Activated naive CD4-positive, alpha-beta T cell treated with anti-CD3 and anti-CD28 coated beads, Interleukin-2, amount 50 U/mL, for 16 hours (primary cell): ENCODE data around the gene ATP11A.
A peak's percentile ranks its signal among the peaks of the same experiment; 100 is the strongest.

Experiments used
- DNase-seq: peaks from one replicate; pipeline ENCODE4 v3.0.0-alpha.2; 2020

The ATP11A gene

DNA sequence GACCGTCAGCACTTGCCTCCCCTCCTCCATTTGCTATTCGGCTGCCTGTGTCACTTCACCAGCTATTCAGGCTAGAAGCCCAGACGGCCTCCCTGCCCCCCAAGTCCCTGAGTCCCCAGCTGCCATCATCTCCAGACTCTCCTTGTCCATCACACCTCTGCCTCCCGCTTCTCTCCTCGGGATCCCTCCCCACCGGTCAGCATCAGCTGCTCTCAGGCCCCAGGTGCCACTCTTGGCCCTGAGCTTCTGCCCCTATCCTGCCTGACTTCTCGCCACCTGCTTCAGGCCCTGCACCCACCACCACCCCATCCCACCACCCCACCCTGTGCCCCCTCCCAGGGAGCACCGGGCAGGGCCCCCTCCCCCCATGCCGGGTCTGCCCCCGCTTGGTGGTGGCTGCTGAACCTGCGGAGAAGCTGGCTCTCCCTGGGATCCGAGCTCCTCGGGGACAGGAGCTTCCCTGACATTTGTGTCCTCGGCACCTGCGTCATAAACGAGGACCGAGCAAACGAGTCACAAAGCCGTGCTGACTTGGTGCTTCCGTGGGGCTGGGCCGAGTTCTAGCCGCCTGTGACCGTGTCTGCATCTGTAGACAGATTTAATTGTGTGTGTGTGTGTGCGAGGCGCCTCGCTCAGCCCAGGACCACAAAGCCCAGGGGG is 208.9 kb downstream of the ATP11A start:
- DNase-seq, result peak; percentile 5

DNA sequence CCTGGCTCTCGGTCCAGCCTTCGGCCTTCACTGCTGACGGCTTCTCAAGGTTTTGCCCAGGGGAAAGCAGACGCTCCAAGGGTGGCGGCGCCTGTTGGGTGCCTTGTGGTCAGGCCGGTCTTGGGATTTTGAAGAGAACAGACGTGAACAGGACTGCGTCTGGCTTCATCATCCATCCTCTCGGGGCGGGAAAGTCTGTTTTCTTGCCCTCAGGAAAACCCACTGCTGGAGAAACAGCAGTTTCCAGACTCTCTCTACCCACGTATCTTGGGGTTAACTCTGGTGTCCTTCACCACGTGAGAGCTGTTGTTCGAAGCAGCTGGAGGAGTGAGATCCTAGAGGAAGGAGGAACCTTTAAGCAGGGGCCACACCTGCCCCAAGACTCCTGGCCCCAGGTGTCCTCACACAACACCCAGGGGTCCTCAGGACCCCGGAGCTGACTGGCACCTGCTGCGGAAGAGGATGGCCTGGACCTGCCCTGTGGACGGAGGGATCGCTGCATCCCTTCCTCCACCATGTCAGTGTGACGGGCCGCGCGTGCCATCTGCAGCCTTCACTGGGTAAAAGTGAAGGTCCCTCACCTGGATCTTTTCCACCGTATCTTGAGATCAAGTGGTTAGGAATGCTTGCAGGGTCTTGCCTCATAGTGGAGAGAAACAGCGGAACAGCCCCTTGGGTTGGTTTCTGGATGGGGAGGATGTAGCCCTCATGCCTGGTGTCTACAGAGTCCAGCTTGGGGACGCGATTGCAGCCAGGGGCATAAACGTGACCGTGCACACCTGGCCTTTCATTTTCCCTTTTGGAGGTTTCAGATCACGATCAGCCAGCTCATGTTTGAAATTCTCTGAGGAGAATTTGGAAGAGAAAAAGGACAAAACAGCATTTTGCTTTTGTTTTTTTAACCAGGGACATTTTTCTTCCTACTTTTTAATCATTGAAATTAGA is 209.7 kb downstream of the ATP11A start:
- DNase-seq, result peak; percentile 6

DNA sequence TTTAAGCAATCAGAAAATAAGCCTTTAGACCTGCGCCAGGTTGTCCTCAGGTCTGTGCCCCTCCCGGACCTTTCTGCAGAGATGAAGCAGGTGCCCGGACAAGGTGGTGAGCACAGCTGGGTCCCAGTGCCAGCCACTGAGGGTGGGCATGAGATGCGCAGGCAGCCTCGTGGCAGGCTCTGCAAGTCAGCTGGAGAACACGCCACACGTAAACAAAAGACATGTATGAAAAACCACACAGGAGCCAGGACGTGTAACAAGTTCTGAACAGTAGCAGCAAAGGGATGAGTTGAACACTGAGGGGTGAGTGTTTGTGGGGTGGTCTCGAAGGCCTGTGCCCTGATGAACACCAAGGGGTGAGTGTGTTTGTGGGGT is 210.4 kb downstream of the ATP11A start:
- no peak for DNase-seq

DNA sequence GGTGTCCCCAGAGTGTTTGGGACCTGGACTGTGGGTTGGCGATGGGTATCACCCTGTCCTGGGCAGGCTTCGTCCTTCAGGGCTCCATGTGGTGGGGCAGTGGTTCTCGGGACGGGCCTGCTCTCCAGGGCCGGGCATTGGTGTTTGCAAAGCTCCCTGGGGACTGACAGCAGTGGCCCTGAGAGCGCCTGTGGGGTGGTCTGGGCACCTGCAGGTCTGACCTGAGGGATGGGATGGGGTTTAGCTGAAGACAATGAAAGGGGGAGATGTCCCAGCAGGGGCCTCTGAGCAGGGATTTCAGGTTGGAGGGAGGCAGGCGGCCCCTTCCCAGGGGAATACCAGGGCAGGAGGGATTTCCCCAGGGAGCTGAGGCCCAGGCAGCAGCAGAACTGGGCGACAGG is 210.9 kb downstream of the ATP11A start:
- DNase-seq, result peak; percentile 5

DNA sequence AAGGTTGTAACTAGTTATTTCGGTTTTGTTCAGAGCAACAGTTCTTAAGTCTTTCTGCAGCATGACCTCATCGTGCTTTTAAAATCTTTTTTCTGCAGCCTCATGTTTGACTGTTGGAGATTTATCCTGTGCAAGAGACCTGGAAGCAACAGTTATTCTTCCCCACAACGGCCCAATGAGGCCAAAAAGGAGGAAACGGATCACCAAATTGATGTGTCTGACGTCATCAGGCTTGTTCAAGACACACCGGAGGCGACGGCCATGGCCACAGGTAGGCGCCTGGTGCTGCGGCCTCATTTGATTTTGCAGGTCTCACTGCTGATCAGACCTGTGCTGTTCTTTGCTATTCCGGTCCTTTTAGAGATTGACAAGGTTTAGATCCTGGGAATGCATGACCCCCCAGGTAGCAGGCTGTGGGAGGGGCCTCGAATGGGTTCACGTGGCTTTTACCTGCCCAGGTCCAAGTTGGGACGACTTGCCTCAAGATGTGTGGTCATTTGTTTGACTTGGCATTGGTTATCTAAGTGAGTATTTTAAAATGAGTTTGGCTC is 212.3 kb downstream of the ATP11A start:
- no peak for DNase-seq

DNA sequence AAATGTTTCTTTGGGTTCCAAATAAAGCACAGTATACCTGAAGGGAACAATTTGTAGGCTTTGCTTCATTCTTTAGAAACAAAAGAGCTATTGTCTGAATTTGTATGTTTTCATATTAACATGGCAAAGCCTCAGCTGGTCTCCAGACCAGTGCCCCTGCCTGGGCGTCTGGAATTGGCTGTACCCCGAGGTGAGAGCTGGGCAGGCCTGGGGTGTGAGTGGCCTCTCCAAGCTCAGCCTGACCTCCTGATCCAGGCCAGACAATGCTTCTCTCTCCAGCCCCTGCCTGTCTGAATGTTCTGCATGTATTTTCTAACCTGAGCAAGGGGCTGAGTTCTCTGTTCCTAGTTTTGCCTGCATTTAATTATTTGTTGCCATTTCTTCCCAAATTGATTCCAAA is 212.8 kb downstream of the ATP11A start:
- DNase-seq, result no peak

DNA sequence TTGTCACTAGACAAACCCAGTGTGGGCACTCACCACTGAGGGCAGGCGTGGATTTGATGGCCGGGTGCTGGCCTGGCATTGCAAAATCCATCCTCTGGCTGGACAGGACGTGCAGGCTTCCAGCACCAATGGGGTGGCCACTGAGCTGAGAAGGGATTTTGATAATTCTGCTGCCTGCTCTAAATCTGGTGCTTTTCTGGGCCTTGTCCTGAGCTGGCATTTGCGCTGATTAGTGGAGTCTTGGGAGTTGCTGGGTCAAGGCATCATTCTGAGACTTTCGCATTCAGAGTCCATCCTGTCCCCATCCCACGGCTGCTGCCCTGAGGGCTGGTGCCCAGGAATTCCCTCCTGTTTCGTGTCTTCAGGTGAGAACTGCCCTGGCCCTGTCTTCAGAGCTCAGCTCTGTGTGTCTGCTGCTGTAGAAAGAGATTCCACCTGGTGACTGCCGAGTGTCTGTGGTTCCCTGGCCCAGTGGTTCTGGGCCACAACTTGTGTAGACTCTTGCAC is 213.3 kb downstream of the ATP11A start:
- no peak for DNase-seq

DNA sequence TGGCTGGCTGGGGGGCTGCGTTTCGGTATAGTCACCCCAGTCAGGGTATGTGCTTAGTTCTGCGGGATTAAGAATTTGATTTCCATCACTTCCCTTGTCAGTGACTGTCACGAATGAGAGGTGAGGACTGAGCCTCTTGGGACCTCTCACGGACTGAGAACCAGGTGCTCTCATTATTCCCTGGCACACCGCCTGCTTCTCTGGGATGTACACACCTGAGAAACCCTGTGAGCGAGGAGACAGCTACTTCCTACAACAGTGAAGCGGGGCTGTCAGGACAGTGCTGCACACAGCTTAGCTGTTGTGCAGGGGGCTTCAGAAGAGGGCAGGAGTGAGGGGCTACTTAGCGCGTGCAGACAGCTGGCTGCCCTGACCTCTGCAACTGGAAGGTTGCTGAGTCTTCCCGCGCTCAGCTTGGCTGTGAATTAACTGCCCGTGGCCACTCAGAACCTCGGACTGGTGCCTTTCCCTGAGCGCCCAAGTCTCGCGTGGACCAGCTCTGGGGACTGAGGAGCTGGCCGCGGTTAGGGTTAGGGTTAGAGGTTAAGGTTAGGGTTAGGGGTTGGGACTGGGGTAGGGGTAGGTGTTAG is 213.9 kb downstream of the ATP11A start:
- DNase-seq, result no peak

DNA sequence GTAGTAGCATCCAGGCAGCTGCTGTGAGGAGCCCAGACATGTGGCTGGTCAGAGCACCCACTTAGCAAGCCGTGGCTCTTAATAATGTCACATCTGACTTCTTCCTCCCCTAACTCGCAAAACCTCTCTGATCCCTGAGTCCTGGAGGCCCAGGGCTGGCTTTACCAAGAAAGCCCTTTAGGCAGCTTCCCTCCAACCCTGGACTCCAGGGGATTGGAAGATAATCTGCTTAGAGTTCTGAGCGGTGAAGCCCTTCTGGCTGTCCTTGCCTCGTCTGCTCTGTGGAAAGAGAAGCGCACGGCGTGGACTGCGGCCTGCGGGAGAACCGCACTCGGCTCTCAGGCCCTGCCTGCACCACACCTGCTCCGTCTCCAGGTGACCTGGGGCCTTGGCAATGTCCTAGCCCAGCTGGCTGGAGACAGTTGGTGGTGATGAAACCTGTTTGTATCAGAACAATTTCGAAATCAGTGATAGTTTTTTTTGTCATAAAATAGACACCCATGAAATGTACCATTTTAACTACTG is 214.7 kb downstream of the ATP11A start:
- DNase-seq, result no peak

DNA sequence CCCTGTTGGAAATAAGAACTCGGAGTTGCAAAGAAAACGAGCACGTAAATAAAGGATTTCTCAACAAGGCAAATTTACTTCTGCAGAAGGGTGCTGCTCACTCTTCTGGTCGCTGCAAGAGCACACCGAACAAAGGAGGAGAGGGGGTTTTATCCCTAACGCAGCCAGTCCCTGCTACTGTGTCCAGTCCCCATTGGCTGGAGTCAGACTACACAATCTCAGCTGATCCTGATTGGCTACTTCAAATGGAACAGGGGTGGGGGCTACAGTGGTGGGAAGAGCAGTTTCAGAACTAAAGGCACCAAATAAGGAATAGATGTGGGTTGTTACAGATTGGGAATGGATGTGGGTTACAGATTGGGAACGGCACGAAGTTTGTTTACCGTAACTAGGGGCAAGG is 215.2 kb downstream of the ATP11A start:
- no peak for DNase-seq

DNA sequence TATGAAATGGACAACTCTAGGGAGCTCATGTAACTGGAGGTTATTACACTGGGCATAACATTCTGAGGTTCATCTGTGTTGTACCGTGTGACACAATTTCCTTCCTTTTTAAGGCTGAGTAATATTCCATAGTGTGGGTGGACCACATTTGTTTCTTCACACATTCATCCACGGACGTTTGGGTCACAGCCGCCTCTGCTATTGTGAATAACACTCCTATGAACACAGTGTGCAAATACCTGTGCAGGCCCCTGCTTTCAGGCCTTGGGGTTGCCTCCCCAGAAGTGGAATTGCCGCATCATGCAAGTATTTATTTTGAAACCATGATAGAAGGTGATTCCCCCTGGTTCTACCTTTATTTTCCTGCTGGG is 215.8 kb downstream of the ATP11A start:
- no peak for DNase-seq

DNA sequence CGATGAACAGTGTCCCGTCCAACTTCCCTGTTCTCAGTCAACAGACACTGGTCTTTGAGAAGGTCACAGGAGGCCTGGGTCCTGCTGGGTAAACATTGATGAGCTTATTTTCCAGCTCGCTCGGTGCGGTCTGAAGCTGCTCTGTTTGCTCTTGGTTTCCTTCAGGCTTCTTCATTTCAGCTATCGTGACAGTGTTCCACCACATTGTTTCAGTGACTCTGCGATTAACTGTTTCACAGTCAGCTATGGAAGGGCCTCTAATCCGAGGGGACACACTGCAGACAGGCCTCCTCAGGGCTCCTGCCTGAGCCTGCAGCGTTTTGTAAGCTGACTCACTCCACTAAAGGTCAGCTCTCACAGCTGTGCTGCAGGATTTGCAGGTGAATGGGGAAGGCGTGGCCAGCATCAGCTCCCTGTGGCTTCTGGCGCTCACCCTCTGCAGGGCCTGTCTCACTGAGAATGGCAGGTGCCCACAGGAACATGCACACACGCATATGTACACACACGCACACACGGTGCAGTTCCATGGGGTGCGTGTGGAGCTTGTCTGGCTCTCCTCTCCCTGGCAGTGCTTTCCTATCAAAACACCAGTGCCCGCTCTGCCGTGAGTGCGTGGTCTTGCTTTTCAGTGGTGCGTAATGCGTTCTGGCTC is 216.3 kb downstream of the ATP11A start:
- no peak for DNase-seq

DNA sequence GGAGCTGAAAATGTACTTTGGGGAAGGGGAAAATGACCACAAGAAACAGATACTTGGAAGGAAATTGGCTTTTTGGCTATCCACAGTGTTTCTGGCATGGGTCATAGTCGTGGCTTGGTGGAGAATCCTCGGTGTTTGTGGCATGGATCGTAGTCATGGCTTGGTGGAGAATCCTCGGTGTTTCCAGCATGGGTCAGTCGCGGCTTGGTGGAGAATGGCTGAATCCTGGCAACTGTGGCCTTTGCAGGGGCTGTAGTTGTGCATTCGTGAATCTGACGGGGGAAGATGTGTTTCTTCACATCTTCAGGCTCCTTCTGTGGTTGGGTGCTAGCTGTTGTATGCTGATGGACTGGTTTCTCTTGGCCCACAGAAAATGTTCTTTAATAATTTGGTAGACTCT is 217.4 kb downstream of the ATP11A start:
- DNase-seq, result no peak

DNA sequence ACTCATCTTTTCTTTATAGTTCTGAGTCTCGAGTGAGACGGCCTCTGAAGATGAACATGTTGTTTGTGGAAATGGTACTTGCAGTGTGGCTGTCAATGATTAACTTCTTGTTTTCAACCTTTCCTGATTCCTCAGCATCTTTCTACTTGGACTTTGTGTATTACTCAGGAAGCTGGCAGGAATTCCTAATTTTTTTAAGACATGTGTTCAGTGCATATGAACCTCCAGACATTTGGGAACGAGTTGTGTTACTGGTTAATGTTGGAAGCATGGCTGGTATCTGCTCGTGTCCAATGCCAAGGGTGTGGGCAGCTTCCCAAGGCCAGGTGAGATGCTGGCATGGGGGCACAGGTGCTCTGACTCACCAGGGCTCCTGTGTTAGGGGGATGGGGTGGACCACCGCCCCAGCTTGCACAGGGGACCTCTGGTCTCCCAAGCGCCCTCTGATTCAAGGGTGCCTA is 218.1 kb downstream of the ATP11A start:
- DNase-seq, result no peak

DNA sequence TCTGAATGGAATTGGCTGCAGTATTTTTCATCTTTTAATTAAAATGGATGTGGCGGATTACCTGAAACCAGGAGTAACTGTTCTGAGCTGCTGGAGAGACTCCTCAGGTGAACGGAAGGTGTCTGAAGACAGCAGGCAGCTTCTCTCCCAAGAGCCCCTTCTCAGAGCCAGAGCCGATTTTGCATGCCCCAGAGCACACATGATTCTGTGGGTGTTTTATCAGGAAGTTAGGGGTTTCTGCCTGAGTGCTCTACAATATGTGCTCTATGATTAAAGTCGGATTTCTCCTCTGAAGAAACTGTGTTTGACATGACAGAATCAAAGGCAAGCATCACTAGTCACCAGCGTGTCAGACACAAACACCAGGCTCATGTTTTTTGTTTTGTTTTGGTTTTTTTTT is 218.5 kb downstream of the ATP11A start:
- DNase-seq, result no peak

DNA sequence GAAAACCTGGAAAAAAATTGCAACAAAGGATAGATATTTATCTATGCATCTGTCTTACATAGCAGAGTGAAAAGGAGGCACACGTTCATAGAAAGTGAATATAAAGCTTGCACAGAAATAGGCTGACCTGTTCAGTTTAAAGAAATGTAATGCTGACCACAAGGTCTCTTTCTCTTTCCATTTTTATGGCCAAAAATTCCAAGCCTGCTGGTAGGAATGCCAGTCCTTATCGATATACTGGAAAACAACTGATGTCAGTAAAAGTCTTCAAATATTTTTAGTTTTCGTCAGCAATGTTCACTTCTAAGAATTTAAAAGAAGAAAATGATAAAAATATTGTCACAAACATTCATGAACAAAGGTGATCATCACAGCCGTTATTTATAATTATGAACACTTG is 220.2 kb downstream of the ATP11A start:
- DNase-seq, result no peak

DNA sequence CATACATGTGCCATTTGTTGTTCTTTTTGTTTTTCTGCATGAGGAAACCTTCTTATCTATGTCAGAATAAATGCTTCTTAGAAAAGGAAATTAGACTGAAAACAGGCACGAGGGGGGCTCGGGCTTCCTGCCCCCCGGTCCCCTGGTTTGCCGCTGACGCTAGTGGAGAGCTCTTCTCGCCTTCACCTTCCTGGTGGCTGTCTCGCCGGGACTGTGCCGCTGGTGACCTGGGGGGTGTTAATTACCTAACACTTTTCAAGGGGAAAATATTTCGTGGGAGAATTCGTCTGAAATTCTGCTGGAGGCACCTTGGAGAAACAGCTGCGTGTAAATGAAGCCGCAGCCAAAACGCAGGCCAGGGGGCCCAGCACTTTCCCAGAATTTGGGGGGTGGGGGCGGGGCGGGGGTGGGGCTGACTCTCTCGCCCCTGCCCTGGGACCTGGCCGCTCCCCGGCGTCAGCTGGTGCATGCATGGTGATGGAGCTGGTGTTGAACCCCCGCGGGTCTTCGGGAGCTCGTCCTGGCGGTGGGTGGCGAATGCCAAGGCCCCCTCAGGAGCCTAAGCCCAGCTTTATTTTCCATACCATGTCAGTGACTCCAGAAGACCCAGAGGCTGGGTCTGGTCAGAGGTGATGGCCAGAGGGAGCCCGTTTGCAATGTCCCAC is 220.9 kb downstream of the ATP11A start:
- DNase-seq, result no peak

DNA sequence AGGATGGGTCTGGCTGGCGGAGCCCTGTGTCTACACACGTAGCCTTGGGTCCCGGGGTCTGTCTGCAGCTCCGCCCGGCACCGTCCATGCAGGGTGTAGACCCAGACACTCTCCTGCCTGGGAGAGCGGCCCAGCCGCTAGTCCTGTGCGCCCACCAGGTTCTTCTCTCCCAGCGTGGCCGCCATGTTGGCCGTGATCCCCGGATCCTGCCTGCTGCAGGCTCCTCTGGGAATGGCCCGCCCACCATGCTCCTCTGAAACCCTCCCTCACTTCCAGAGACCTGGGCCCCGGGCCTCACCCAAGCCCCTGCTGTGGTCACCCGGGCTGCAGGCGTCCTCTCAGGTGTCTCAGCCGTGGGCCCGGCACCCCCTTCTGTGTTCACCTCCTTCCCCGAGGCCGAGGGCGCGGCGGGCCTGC is 221.5 kb downstream of the ATP11A start:
- DNase-seq, result no peak

DNA sequence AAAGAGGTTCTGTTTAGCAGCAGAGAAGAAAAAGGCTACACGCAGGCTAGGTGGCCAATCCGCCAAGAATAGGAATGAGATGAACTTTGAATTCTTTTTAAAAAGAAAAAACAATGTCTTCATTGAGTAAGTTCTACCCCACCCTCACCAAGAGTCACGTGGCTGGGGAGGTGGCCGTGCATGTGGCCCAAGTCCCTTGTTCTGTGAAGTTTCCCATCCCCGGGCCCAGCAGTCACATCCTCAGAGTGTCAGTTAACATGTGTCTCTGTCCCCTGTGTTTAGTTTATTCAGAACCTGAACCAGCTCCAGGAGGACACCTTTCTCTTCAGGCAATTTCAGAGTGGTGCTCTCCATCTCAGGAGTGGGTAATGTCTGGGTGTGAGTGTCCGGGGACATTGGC is 222.0 kb downstream of the ATP11A start:
- no peak for DNase-seq

DNA sequence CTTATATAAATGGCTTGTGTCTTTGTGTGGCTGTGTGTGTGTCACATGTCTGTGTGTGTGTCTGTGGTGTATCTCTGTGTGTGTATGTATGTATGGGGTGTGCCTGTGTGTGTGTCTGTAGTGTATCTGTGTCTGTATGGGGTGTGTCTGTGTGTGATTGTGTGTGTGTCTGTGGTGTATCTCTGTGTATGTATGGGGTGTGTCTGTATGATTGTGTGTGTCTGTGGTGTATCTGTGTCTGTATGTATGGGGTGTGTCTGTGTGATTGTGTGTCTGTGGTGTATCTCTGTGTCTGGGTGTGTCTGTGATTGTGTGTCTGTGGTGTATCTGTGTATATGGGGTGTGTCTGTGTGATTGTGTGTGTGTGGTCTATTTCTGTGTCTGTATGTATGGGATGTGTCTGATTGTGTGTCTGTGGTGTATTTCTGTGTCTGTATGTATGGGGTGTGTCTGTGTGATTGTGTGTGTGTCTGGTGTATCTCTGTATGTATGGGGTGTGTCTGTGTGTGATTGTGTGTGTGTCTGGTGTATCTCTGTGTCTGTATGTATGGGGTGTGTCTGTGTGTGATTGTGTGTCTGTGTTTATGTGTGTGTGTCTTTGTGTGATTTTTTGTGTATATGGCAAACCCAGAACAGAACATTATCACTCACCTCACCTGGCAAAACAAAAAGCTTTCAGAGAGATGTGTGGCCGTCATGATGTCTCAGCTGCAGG is 223.0 kb downstream of the ATP11A start:
- DNase-seq, result no peak

DNA sequence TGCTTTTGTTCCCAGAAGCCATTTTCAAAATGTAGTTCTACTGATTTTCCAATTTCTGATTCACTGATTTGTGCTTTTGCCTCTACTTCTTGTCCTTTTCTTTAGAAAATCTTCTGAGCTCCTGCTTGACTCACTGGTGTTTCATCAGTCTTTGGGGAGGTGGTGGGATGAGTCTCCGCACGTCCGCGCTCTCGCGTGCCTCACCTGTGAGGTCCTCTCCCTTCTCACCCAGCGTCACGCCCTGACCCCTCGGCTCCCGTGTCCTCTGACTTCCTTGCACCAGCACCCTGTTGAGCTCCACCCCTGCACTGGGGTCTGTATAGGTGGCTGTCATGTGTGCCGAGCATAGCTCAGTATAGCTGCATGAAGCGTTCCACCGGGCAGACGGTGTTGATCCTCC is 226.5 kb downstream of the ATP11A start:
- no peak for DNase-seq
